GM18868 (cell line): ENCODE data around the gene ZDHHC12.
A peak's percentile ranks its signal among the peaks of the same experiment; 100 is the strongest.

Experiments
- ATAC-seq: cut with Tn5 transposase; IDR thresholded peaks from one replicate; pipeline ENCODE4 v1.9.1; 2021; ENCODE audit warnings: mild to moderate bottlenecking, moderate library complexity; ENCODE audit not compliant: unreplicated experiment

Gene ZDHHC12, protein sequence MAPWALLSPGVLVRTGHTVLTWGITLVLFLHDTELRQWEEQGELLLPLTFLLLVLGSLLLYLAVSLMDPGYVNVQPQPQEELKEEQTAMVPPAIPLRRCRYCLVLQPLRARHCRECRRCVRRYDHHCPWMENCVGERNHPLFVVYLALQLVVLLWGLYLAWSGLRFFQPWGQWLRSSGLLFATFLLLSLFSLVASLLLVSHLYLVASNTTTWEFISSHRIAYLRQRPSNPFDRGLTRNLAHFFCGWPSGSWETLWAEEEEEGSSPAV

DNA sequence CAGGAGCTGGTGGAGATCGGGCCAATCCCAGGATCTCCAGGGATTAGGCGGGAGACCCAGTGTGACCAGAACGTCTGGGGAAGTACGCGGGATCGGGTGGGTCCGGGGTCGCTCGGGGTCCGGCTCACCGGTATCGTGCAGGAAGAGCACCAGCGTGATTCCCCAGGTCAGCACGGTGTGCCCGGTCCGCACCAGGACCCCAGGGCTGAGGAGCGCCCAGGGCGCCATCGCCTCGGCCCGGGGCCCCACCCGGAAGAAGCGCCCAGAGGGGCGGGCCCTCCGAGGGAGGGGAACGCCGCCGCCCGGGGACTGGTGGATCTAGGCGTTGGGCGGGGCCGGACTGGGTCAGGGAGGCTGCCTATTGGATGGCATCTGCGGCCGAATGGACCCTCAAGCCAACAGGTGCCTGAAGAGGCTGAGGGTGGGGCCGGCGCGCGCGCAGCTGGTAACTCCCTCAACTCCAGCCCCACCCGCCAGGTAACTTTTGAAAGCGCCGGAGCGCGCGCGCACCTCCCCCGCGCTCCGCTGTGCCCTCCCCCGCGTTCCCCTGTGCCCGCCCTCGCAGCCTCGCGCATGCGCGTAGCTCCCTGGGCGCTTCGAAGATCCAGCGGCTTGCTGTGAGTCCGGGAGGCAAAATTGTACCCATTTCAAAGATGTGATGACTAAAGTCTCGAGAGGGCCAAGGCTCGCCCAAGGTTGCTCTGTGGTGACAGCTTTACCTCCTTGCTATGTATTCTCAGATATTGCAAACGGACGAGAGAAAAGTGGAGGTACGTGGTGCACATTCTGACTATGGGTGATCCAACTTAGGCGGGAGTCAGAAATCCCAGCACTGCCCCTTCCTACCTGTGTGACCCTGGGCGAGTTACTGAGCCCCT, at the start of gene ZDHHC12:
TSS of gene ZDHHC12 (minus strand) at position 262 of the 878 bp plus-strand sequence. CDS start at position 228, 34 bp downstream.
- peak; percentile 97 for ATAC-seq

DNA sequence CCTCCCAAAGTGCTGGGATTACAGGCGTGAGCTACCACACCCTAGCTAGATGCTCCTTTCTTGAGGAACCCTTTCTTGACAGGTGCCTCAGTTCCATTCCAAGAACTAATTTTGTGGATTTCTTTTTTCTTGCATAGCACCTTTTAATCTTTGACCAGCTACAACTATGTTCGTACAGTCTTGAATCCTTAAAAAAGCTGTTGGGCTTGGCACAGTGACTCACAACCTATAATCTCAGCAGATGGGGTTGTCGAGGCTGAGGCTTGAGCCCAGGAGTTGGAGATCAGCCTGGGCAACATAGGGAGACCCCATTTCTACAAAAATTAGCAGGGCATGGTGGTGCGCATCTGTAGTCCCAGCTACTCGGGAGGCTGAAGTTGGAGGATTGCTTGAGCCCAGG, 49.1 kb upstream of the ZDHHC12 start:
- no peak for ATAC-seq

DNA sequence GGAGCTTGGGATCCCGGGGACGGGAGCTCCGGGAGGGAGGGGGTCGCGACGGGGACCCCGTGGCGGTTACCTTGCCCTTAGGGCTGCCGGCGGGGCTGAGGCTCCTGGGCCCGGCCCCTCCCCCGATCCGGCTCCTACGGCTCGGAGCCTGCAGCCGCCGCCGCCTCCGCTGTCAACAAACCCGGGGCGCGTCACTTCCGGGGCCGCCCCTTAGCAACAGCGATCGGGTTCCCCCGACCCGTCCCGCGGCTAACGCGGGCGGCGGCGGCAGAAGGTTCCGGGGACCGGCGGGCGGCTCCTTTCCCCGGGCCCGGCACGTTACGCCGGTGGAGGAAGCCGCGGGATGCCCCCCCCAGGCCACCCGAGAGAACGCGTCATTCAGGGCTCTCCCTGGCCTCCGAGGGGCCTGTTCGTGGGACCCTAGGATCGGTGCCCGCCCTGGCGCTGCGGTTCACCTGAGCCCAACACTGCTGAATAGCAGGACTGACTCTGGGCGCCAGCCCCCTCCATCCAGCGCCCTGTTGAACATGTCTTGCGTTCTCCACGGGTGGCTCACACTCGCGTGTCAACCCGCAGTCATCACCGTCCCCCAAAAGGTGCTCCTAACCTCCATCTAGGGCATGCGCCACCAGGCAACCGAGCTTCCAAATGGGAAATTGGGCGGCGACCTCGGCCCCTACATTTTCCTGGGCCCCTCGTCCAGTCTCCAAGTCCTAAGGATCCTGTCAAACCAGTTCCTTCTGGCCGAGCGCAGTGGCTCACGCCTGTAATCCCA, 48.0 kb upstream of the ZDHHC12 start, which contains the start of gene ZER1:
TSS of gene ZER1 (minus strand) at position 183 of the 775 bp plus-strand sequence. CDS start 16,362 bp downstream, outside the sequence.
- ATAC-seq: peak; percentile 93

DNA sequence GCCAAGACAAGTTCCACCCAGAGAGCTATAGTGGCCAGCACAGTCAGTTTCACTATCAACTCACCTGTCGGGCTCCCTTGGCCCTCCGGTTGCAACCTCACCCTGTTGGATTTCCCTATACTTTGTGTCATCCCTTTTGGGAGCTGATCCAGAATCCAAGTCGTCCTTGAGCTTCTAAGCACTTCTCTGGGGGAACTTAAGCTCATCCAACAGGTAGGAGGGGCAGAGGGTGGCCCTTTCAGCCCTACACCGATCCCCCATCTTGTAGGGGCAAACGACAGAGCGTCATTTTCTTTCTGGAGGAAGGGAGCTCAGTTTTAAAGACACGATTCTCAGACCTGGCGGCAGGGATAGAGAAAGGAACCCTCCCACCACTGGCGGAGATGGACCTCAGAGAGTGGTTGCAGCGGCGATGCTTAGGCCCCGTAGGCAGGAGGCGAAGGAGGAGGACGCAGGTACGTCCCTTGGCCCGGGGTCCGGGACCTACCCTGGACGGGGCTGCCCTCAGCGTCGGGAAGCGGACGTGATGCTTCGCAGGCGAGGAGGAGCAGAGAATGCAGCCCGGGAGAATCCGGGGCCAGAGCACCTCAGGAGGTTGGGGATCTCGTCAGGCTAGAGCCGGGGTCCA, 47.3 kb upstream of the ZDHHC12 start:
- ATAC-seq: peak; percentile 13

DNA sequence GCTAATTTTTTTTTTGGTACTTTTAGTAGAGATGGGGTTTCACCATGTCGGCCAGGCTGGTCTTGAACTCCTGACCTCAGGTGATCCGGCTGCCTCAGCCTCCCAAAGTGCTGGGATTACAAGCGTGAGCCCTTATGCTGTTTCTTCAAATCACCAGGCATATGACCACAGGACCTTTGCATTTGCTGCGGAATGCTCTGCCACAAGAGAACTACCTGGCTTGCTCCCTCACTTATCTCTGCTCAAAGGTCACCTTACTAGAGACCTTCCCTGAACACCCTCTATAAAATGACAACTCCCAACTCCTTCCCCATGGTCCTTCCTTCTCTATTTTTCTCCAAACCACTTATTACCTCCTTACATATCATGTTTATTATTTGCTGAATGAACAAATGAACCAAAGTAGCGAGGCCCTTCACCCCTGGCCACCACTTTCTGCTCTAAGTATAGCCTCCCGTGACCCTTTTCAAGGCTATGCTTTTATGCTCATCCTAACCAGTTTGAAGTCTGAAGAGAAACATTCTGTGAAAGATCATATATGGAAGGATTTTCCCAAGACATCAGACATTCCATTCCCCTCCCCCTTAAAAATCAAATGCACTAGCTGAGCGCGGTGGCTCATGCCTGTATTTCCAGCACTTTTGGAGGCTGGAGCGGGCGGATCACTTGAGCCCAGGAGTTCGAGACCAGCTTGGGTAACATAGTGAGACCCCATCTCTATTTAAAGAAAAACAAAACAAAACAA, 46.5 kb upstream of the ZDHHC12 start:
- no peak for ATAC-seq

DNA sequence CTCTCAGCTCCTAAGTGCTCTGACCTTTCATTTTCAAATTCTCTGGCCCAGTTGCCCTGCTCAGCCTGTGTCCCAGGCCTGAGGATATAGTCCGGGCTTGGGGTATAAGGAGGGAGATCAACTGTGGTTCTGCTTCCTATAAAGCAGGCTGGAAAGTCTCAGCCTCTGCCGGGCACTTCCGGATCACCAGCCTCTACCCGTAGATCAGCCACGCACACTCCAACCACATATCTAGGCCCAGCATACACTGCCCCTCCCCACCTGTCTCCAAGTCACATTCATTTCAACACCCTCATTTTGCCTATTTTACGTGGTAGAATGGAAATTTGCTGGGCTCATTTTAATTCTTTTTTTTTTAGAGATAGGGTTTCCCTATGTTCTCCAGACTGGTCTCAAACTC, 44.7 kb upstream of the ZDHHC12 start:
- no peak for ATAC-seq

DNA sequence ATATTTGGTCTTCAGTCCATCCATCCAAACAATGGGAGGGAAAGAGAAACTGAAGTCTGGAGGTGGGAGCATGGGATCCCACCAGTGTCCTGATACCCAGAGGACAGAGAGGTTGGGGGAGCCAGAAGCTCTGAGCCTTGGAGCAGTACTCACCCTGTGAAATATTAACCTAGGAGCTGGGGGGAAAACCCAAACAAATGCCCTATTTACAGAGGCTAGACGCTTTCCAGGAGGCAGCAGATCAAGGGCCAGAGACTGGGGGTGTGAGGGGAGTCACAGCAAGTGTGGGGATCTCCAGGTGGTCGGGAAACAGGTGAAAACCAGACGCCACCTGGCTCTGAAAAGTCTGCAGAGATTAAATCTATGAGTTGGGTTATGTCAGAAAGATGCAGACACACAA, 41.6 kb upstream of the ZDHHC12 start:
- no peak for ATAC-seq

DNA sequence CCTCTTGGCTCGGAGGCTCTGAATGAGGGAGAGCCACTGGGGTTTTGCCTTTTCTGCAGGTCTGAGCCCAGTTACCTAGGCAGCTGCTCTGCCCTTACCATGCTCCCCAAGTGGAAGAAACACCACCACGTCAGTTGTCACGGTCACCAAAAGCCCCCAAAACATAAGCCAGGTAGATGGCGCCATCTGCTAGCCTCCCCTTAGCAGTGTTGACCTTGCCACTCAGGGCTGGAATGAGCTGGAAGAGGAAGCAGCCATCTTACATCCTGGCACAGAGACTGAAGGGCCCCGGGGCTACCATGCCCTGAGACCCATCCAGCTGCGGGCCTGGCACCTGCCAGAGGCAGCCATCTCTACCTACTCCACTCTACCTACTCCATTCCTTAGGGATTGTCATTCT, 40.4 kb upstream of the ZDHHC12 start:
- ATAC-seq: no peak

DNA sequence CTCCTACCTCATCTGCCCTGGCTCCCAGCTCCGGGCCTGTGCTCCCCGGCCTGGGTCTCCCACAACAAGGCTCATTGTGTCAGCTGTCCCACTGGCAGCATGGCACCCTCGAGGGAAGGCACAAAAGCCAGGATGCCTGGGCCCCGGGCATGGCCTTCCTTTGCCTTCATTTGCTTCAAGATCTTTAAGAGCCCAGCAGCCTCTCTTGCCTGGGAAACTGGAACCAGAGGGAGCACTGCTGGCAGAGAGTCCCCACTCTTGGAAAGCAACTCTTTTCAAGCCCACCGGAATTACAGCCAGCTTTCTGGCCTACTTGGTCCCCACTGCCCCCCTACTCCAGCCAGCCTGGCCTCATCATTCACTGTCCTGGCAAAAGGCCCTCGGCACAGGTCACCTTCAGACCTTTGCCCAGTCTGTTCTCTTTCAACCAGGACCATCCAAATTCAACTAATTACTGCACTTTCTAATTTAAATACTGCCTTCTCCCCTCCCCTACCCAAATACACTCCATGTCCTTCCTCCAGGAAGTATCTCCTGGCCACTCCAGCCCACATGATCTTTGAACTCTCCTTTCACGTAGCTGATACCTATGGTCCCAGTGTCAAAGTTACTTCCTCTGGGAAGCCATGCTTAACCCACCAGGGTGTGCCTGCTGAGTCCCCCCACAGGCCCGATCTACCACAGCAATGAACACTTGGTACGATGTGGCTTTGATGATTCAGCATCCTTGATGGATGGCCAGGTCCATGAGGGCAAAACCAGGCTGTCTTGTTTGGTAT, 38.9 kb upstream of the ZDHHC12 start:
- ATAC-seq: no peak

DNA sequence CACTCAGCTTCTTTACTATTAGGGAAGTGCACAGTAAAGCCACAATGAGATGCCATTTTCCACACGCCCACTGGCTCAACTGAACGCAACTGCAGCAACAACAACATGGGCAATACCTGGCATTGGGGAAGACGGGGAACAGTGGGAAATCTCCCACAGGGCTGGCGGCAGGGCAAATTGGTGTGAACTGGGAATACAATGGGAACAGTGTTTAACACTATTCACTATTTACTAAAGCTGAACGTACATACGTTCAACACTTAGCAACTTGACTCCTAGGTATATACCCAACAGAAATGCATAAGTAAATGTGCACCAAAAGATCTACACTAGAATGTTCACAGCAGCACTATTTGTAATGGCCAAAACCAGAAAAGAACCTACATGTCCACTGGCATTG, 33.7 kb upstream of the ZDHHC12 start:
- no peak for ATAC-seq

DNA sequence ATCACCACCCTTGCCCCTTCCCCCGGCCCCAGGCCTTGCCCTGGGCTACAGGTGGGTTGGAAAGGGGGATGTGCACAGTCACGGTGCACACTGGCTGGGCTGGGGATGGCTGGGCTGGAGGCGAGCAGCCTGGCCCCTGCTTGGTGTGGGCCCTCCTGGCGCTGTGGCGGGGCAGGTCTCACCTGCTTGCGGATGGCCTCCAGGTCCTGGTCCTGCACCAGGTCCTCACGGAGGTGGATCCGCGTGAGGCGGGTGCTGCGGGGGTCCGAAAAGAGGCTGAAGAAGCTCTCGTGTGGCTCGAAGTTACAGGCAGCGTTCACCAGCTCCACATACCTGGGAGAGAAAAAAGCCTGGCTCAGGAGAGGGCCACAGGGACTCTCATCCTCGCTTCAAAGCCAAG, 29.7 kb upstream of the ZDHHC12 start:
- no peak for ATAC-seq

DNA sequence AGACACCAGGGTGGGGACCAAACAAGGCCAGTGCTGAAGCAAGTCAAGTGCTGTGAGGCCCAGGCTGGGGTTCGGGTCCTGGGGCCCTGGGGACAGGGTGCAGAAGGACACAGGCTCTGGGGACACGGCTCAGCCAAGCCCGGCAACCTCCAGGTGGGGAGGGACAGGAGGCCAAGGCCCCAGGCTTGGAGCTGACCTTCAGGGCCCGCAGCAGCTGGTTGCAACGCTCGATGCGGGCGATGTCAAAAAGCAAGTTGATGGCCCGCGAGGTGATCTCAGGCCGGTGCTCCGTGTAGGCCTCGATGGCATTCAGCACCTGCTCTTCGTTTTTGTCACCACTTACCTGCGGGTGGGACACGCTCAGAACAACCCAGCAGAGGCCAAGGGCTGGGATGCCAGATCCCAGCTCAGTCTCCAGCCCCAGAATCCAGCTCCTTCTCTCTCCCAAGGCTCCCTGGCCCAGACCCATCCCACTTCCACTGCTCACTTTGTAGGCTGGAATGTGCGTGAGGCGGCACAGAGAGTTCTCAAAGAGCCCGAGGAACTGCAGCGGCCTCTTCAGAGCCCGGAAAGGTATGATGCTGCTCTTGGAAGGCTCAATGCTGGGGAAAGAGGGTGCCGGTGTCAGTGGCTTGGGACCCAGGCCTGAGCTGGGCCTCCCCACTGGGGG, 27.1 kb upstream of the ZDHHC12 start:
- ATAC-seq: no peak

DNA sequence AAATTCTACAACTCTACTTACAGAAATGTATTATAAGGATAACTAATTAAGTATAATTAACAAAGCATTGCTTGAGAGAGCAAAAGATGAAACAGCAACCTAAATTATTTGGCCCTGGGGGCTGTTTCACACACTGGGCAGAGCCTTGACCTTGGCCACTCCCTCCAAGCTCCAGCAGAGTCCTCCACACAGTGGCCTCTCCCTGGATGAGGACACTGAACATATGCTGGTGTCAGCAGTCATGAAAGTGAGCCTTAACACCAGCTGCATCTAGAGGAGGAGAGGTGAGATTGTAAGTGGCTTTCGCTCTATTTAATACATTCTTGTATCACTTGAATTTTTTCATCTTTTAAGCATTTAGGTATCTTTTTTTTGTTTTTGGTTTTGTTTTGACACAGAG, 23.3 kb upstream of the ZDHHC12 start:
- no peak for ATAC-seq

DNA sequence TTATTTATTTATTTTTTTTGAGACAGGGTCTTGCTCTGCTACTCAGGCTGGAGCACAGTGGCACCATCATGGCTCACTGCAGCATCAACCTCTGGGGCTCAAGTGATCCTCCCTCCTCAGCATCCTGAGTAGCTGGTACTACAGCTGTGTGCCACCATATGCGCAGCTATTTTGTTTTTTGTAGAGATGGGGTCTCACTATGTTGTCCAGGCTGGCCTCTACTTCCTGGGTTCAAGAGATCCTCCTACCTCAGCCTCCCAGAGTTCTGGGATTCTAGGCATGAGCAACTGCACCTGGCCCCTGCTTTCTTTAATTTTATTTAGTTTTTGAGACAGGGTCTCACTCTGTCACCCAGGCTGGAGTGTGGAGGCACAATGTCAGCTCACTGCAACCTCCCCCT, 19.5 kb upstream of the ZDHHC12 start:
- ATAC-seq: no peak

DNA sequence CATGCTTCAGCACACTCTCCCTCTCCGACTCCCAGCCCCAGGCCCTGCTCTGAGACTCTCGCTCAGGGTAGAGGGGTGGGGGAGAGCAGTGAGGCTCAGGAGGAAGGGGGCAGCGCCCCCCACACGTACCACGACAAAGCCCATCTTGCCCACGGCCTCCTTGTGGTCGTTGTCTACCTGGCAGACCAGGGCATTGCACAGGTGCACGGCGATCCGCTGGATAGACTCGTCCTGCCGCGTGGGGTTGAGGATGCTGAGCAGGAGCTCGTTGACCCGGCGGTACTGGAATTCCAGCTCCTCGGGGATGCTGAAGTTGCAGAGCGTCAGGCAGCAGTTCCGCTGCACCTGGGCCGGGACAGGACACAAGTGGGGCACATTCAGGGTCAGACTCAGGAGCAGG, 18.5 kb upstream of the ZDHHC12 start:
- ATAC-seq: no peak

DNA sequence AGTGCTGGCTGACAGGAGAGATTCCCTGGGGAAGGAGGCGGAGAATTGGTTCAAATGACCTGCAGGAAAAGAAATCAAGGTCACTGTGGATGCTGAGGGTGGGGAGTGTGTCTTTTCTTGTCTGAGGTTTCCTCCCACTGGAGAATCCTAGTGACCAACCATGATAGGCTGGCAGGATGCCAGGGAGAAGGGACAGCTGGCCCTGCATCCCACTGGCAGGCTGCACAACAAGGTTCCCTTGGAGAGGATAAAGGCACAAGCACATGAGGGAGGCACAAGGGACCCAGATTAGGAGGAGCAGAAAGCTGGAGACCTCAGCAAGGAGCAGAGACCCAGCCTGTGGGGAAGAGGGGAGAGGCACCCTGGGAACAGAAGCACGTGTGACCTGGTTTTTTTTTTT, 11.4 kb upstream of the ZDHHC12 start:
- ATAC-seq: no peak

DNA sequence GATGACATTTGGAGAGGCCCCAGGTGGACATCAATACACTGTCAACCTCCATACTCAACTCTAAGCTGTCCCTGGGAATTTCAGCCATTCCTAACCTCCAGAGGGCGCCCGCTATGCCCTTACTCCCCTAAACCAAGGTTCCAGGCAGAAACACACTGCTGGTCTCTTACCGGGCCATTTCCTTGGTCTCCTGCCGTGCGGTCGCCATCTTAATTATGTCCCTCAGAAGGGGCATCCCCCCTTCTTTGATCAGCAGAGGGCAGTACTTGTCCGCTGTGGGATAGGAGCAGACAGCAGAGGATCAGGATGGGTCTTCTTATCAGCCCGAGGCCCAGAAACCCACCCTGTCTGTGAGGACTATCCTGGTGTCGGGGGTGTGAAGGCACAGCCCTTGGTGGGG, 9.3 kb upstream of the ZDHHC12 start:
- ATAC-seq: no peak

DNA sequence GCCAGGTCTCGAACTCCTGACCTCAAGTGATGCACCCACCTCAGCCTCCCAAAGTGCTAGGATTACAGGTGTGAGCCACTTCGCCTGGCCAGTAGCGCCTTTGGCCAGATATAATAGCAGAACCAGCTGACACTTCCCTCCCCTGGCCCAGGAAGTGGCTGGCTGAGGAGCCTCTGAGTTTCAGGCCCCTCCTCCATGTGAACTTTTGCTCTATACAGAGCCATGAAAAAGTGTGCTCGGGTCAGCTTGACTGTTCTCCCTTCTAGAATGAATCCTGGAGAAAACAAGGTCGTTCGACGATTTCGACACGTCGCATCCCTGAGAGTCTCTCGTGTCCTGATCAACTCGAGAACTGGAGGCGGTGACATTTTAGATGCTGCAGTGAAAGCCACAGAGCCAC, 8.6 kb upstream of the ZDHHC12 start:
- no peak for ATAC-seq

DNA sequence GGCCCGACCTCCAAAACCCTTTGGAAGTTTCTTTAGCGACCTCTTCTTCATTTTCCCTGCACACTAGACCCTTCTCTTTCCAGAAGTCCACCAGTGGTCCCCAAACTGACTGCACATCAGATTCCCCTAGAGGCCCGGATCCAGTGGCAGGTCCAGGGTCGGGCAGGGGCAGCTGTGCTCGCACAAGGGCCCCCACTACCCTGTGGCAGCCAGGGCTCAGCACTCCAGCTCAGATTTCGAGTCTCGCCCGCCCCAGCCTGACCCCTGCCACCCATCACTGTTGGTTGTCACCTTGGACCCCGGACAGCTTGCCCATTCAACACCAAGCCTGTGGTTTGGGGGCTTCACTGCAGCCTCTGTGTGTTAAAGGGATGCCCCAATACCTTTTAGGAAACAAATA, 7.8 kb upstream of the ZDHHC12 start:
- no peak for ATAC-seq
